CD4-positive, alpha-beta T cell treated with Interleukin-1 beta for 1 hour (primary cell): ENCODE measurements around the gene FOXD3.
"Not testable (repeated sequence)": the region's sequence is repeated elsewhere in the genome, so short reads cannot be mapped to it uniquely, and the experiment has no call there.

Experiments
- DNase-seq, 2 donors: peaks; one replicate each; pipeline ENCODE4 v3.0.0-alpha.2; 2020 to 2022

The FOXD3 gene

GRCh38 chr1:63321066-63321784 lies 1.1 kb upstream of the FOXD3 start:
- no peak for DNase-seq

- no peak for DNase-seq
Observed at GRCh38 chr1:63321785-63322113, 618 bp upstream of the FOXD3 start.

DNA sequence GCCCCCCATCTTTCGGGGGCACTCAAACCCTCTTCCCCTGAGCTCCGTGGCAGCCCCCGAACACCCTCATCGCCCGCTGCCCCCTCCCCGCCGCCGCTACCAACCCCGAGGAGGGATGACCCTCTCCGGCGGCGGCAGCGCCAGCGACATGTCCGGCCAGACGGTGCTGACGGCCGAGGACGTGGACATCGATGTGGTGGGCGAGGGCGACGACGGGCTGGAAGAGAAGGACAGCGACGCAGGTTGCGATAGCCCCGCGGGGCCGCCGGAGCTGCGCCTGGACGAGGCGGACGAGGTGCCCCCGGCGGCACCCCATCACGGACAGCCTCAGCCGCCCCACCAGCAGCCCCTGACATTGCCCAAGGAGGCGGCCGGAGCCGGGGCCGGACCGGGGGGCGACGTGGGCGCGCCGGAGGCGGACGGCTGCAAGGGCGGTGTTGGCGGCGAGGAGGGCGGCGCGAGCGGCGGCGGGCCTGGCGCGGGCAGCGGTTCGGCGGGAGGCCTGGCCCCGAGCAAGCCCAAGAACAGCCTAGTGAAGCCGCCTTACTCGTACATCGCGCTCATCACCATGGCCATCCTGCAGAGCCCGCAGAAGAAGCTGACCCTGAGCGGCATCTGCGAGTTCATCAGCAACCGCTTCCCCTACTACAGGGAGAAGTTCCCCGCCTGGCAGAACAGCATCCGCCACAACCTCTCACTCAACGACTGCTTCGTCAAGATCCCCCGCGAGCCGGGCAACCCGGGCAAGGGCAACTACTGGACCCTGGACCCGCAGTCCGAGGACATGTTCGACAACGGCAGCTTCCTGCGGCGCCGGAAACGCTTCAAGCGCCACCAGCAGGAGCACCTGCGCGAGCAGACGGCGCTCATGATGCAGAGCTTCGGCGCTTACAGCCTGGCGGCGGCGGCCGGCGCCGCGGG lies 837 bp downstream of the FOXD3 start:
- DNase-seq = peak; percentile 42 to 45

DNA sequence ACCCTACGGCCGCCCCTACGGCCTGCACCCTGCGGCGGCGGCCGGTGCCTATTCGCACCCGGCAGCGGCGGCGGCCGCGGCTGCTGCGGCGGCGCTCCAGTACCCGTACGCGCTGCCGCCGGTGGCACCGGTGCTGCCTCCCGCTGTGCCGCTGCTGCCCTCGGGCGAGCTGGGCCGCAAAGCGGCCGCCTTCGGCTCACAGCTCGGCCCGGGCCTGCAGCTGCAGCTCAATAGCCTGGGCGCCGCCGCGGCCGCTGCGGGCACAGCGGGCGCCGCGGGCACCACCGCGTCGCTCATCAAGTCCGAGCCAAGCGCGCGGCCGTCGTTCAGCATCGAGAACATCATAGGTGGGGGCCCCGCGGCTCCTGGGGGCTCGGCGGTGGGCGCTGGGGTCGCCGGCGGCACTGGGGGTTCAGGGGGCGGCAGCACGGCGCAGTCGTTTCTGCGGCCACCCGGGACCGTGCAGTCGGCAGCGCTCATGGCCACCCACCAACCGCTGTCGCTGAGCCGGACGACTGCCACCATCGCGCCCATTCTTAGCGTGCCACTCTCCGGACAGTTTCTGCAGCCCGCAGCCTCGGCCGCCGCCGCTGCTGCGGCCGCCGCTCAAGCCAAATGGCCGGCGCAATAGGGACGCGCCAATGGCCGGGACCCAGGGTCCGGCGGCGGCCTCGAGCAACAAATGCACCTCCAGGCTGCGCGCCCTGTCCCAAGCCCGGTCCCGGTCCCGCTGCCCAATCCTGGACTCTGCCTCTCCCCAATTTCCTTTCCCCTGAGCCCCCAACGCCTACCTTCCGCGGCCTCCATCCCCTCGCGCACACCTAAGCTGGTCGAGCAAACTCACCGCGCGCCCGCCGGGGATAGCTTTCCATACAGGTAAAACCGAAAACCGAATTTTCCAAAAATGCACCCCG lies 1.8 kb downstream of the FOXD3 start:
- DNase-seq = no peak

DNA sequence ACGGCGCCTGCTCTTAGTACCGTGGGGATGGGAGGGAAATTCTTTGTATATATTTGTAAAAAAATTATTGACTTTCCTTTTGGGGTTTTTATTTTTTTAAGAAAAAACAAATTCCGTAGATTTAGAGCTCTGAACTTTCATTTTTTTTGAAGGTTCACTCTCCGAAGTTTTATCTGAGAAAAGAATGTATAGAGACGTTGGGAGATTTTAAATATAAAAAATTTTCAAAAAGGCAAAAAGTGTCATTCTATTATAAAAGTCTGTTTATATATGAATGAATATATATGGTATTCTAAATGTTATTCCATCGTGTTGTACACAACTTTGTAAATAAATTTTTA lies 2.4 kb downstream of the FOXD3 start:
- DNase-seq = no peak

- DNase-seq = no peak
Observed at GRCh38 chr1:63325279-63325985, 3.1 kb downstream of the FOXD3 start.

GRCh38 chr1:63326106-63326472 lies 3.7 kb downstream of the FOXD3 start:
- no peak for DNase-seq

DNA sequence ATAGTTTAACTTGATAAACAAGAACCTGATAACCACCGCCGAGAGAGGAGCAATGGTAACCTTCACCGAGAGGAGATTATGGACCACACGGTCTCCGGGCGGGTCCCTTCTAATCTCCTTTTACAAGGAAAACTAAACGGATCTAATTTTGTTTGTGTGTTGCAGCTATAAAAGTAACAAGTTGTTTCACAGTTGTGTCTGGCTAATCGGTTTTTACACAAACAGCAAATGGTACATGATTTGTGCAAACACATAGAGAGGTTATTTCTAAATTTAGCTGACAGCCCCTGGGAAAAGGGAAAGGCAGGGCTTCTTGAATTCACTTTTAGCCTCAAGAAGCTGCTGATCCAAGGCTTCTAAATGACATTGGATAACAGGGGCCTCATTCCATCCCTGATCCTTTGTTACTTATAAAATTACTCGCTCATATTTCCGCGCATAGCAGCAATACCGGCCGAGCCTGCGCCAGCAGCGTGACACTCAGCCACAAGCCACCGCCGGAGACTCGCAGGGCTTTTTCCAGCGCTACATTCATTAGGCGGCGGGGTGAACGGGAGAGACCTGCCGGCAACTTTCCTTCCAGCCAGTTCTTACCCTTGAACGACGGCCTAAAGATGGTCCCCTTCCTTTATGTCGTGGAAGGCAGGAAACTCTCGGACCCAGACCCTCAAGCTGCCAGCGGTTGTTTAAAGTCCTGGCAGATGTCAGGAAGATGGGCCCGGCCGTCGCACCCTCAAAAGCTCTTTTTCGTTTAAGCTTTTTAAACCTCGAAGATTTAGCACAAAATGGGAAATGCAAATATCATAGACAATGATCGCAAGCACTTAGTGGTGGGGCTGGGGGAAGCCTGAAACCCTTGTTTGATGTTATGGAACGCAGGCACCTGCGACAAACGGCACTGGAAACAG lies 4.4 kb downstream of the FOXD3 start:
- no peak for DNase-seq

DNA sequence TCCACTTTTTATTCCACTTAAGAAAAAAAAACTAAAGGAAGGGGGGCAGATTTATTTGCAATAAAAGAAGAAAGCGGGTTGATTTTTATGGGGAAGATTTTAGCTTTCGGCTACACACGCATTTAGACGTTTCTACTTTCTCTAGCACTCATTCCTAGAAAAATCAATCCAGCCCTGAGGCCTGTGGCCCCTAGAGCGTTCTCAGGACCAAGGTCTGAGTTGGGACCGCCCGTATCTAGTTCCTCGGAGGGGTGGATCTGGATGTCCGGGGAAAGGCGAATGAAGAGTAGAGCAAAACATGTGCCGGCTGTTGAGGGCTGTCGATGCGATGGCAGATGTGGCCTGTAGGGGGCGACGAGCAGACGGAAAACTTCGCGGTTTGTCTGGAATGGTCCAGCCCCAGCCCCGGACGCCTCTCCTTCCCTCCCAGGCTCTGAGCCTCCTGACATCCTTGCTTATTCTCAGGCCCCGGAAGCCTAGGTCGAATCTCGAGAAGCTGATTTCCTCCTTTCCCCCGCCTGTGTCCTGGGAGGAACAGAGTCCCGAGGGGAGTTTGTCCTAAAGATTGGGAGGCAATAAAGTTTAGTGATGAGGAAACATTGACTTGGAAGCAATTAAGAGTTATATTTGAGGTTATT lies 5.2 kb downstream of the FOXD3 start:
- DNase-seq = peak; percentile 36 to 43

DNA sequence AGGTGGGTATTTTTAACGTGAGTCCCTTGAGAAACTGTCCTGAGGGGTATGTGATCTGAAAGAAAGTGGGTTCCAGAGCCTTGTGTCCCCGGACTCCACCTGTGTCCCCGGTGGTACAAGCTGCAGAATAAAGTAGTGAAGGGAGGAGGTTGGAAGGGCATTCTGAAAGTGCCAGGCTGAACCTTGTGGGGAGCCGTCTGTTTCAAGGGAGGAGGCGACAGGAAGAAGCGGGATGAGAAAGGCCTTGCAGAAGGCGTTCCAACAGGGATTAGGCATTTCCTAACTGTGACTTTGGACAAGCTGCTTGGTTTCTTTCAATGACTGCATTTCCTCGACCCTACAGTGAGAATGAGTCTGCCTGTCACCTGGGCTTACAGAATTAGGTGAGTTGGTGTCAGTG lies 5.8 kb downstream of the FOXD3 start:
- DNase-seq = no peak

- no peak for DNase-seq
Observed at GRCh38 chr1:63328781-63329180, 6.4 kb downstream of the FOXD3 start.

GRCh38 chr1:63329621-63330330 lies 7.4 kb downstream of the FOXD3 start:
- no peak for DNase-seq

- no peak for DNase-seq
Observed at GRCh38 chr1:63330331-63330916, 8.1 kb downstream of the FOXD3 start.

DNA sequence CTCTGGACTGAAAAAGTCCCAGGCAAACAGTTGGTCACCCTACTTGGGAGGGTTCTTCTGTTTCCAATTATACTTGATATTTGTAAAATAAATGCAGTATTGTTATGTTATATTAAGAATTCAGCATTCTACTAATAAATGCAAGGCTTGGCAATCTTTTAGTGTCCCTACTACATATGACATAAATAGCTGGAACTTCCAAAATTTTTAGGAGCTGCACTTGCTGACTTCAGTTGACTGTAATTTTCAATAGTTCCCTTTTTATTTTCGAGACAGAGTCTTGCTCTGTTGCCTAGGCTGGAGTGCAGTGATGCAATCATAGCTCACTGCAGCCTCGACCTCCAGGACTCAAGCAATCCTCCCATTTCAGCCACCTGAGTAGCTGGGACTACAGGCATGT lies 20.0 kb downstream of the FOXD3 start:
- no peak for DNase-seq

GRCh38 chr1:63343922-63344321 lies 21.6 kb downstream of the FOXD3 start:
- DNase-seq = no peak

GRCh38 chr1:63350320-63350719 lies 28.0 kb downstream of the FOXD3 start:
- DNase-seq = no peak

DNA sequence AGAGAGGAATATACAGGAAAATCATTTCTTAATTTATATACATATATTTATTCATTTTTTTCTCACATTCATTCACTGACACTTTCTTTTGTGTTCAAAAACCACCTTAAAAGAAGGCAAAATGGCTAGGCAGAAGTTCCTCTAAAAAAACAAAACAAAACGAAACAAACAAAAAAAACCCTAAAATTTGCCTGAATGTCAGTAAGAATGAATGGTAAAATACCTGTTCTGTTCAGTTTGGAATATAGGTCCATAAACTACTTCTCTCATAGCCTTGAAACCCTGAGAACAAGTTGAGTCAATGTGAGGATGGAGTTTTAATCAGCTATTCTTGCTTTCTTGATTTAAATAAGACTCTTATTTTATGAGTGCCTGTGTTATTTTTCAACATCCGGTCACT lies 30.4 kb downstream of the FOXD3 start:
- DNase-seq = no peak

GRCh38 chr1:63356234-63356633 lies 33.9 kb downstream of the FOXD3 start:
- not testable (repeated sequence) for DNase-seq

- no peak for DNase-seq
Observed at GRCh38 chr1:63359561-63359960, 37.2 kb downstream of the FOXD3 start.

DNA sequence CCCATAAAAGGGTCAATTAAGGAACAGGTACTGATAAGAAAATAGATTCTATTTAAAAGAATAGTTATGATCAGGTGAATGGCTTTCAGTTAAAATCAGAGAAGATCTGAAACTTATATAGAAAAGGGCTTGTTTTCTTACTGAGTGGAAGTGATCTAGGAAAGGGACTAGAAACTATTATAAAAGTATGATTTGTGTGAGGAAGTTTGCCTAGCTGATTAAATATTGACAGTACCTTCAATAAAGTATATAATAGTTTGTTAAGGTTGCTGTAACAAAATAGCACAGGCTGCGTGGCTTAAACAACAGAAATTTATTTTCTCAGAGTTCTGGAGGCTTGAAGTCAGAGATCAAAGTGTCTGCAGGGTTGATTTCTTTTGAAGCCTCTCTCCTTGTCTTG lies 39.7 kb downstream of the FOXD3 start:
- DNase-seq = no peak
